HG03064 (cell line): ENCODE data around the gene IFIT3.

Experiments used
- ATAC-seq: cut with Tn5 transposase; IDR thresholded peaks from one replicate; pipeline ENCODE4 v1.9.1; 2021; ENCODE audit warnings: low read depth; ENCODE audit not compliant: unreplicated experiment

IFIT3 gene

DNA sequence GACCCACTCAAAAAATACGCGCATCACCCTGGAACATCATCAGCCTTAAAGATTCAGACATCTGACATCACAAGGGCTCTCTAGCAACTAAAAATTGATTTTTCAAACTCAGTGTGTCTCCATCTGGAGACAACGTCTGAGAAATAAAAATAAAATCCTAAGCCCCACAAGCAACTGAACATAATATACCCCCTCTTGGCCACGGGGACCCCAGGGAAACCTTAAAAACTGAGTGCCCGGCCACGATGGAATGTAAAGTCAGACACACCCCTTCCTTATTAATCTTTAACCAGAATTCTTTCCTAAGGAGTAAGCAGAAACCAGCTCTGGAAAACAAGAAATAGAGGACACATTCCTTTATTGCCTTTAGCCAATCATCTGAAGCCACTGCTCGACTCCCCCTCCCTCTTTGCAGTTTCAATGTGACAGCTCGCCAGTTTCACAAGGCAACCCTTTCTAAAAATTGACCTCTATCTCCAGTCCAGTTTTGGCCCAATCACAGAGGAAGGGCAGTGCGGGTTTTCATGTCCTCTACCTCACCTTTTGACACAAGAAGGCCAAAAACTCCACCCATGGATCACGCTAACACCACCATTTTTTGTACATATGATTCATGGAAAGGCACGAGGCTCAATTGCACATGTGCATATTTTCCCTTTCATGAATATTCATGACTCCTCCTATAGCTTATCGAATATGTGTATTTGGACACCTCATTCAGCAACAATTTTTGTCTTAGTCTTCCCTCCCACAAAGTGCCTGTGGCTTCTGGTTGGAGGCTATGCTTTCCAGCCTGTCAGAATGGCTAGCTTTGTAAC lies 24.2 kb downstream of the IFIT3 start:
- ATAC-seq = no peak

DNA sequence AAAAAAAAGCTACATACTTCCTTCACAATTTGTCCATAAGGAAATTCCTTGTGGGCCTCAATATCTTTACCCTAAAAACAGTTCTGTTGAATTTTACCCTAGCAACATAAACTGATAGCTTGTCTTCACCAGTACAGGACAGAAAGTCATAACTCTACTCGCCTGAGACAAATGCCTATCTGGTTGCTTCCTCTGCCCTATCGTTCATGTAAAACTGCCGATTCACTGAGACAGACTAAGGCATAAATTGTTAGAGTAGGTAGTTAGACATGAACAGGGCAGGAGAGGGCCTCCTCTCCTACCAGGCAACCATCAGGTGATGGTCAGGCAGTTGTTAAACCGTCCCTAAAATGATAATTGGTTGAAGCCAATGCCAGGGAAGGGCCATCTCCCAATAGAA lies 25.0 kb downstream of the IFIT3 start:
- no peak for ATAC-seq

- no peak for ATAC-seq
Measured at GRCh38 chr10:89355394-89355931, 27.7 kb downstream of the IFIT3 start.

DNA sequence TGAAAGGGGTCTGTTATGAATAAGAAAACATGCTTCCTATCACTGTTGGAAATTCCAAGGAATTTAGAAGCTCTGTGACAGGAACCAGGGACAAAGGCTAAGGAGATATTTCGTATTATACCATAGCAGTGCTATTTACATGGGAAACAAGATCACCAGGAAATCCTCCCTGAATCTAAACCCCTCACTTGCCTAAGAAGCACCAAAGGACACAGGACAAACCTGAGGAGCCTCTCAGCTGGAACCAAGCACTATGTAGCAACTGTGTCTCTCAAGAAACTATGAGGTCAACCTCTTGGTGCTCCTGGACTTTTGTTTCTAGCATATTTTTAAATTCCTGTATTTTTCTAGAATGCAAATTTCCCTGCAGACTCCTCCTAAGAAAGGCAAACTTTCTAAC lies 29.3 kb downstream of the IFIT3 start:
- no peak for ATAC-seq

- no peak for ATAC-seq
Measured at GRCh38 chr10:89357975-89358374, 30.2 kb downstream of the IFIT3 start.

DNA sequence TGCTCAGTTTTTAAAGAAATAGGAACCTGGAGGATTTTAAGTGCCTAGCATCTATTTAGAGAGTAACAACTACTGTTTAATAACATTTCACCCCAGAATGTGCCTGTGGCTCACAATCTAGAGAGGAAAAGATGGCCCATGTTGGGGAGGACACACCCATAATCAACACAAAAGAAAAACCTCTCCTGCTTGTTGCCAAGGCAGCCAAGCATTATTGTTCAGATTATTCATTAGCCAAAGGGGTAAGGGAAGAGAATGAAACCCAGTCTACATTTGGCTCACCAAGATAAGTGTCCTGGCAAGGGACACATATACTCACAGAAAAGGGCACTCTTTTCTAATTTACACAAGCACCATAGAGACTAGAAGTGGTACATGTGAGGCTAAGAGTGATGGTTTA lies 32.4 kb downstream of the IFIT3 start:
- no peak for ATAC-seq

- ATAC-seq = no peak
Measured at GRCh38 chr10:89362929-89363328, 35.1 kb downstream of the IFIT3 start.

DNA sequence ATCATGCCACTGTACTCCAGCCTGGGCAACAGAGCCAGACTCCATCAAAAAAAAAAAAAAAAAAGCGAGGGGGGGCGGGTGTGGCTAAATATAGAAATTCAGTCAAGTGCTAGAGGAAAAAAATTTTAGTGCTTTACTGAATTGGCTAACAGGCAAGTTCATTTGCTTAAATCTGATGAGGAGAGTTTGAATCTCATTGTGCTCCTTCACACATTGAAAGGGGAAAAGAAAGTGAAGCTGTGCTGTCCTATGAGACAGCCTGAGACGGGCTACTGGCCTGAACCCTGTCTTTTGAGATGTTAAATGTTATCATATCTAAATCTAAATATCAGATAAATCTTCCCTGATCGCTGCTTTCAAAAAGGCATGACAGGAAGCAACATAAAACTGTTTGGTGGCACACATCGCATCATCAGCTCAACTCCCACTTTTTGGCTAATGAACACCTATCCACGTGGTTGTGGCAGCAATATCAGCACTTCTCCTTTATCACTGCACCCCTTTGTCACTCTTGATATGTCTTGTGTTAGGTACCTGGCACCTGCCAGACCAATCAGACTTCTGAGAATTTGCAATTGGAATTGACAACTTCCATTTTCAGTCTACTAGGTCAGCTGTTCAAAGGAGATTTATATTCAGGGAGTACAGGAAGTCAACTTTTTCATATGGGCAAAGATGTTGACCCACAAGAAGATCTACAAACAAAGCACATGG lies 36.1 kb downstream of the IFIT3 start:
- no peak for ATAC-seq

DNA sequence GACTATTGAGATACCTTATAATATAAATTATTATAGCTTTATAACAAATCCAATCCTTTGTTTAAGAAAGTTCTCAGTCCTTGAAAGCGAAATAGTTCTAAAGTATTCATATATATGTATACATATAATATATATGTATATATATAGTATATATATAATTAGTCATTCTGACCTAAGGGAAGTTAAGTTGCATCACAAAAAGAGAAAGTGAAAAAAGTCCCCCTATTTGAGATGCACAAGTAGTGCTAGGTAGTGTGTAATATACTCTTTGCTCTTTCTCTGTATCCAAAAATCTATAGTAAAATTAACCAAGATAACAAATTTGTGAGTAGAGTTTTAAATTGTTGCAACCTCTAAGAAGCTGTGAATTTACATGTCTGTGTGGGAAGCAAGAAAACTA lies 36.7 kb downstream of the IFIT3 start:
- ATAC-seq = no peak

DNA sequence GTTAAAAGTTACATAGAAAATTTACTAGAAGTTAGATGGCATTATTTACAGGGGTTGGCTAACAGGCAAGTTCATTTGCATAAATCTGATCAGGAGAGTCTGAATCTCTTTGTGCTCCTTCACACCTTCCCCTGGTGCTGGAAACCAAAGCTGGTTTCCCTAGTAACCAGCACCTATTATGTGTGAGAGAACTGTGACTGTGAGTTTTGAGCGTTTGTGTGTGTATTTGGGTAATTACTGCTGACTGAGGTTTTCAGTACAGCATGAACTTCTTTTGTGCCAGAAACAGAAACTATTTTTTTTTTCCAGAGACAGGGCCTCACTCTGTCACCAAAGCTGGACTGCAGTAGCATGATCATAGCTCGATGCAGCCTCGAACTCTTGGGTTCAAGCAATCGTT lies 39.7 kb downstream of the IFIT3 start:
- peak; percentile 61 for ATAC-seq

GRCh38 chr10:89368129-89368528 lies 40.3 kb downstream of the IFIT3 start:
- no peak for ATAC-seq

- no peak for ATAC-seq
Measured at GRCh38 chr10:89369156-89370105, 41.6 kb downstream of the IFIT3 start.

DNA sequence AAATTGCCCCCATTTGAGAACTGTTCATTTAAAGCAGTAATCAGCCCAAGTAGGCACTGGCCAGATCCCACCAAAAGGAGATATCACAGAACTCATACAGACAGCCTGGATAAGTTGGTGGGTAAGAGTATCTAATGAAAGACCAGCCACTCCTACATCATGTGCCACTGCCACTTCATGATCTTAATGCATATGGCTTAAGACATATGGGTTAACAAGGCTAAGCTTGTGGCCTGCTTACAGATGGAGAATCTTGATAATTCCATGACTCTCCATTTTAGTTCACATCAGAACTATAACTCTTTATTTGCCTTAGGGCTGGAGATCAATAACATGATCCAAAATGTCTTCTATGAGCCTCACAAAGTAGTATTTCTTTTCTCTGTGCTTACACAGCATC lies 43.3 kb downstream of the IFIT3 start:
- no peak for ATAC-seq

GRCh38 chr10:89371987-89372386 lies 44.2 kb downstream of the IFIT3 start:
- no peak for ATAC-seq

DNA sequence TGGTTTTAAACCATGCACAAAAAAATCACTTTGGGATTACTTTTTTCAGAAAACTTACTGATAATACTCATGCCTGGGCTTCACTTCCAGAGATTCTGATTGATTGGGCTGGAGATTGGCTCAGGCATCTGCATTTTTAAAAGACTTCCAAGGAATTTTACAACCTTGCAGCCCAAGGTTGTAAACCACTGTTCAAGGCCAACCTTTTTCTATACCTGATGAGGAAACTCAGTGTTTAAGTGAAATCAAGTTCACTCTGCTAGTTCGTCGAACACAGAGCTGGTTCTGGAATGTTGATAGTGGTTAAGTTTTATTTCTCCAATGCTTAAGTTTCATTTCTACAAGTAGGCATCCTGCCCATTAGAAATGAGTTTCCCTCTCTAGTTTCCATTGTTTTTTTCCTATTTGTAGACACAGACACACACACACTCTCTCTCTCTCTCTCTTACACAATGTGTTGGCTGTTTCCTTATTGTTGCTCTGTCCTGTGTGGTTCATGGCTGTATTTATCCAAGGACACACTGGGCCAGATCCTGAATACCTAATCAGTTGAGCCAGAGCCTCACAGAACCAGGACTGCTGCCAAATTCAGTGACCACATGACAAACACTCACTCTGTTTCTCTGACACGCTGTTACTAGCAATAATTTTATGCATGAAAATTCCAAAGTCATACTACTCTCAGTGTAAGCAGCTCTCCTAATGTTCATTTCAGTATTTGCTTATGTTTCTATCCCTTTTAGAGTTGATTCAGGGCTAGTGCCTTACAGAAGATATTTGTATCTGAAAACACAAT lies 46.3 kb downstream of the IFIT3 start:
- ATAC-seq = no peak

DNA sequence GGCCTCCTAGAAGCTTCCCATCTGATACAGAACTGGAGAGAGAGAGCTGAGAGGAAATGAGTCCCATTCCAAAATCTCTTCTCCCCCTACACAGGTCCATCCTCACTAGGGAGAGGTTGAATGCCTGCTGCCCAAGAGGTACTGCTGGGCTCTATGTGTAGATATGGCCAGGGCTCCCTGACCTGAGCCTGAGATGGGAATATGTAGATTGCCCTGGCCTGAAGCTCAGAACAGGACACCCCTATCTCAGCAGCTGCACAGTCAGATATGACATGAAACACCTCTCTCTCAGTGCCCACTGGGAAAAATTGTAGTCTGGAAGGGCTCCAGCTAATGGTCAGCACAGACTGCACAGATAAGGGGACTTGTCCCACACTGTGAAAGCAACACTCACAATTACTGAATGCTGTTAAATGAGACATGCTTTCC lies 46.9 kb downstream of the IFIT3 start:
- ATAC-seq = no peak

DNA sequence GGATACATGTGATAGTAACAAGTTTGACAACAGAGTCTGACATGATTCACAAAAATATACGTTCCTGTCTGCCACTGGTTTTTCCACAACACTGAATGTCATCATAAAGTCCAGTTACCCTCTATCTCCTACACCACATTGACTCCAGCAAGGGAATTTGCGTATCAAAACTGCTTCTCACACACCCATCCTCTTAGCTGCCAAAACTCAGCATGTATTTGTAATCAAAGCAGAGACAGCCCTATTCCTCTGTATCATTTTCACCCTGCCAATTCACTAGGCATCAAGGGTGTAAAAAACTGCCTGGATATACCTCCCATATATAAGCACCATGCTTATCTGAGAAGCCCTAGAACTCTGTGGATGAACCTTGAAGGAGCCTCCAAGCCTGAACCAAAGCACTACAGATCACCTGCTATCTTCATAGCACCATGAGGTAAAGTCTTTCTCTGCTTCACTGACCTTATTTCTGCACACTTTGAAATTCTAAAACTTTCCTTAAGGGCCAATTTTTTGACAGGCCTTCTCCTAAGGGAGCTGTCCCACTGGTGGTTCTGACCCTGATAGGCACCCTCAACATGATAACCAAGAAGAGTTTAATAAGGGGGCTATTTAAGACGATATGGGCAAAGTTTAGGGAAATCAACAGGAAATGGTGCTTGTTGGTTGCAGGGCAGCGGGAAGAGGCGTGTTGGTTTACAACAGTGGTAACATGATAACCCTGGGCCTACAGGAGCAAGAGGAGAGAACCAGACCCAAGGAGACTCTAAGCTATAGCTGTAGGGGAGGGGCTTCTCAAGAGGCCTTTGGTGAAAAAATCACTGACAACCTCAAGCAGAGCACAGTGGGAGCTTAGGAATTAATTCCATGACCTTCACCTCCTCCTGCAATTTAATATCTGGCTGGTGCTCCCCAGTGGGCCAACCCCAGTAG lies 50.2 kb downstream of the IFIT3 start, which contains the start of gene IFIT1B:
IFIT1B (plus strand) TSS at position 352 of the 933 bp plus-strand sequence; CDS start at position 432, 80 bp downstream.
- no peak for ATAC-seq

- ATAC-seq = no peak
Measured at GRCh38 chr10:89379103-89379502, 51.3 kb downstream of the IFIT3 start.

DNA sequence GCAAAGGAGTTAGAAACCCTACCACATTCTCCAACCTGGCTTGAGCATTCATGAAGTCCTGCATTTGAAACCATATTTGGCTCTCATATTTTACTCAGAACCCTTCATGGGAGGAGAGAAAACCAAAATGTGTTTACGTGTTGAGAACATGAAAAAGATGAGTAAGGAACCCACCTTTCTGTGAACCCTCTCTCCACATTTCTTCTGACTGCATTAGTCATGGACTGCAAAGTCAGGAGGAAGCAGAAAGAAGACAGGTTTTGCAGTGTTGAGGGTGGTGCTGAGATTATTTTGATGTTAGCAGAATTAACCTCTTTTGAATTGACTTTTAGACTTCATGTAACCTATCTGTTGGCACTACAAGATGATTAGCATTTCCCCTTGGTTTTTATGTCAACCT lies 55.0 kb downstream of the IFIT3 start:
- ATAC-seq = no peak
